Brain microvascular endothelial cell (primary cell): ENCODE results near the gene AMOTL2.

Experiments
- DNase-seq: peaks from one replicate; pipeline ENCODE4 v3.0.0-alpha.2; 2020
- H3K27ac ChIP-seq: fragments of 250-450 bp; sonication (Bioruptor Pico); 2 replicates; pipeline ENCODE4 v1.5.1; 2020; ENCODE audit warnings: mild to moderate bottlenecking, moderate library complexity
- H3K27me3 ChIP-seq: fragments of 250-450 bp; sonication (Bioruptor Pico); replicated peaks from 2 replicates; pipeline ENCODE4 v1.5.1; 2020; ENCODE audit warnings: mild to moderate bottlenecking
- H3K36me3 ChIP-seq: fragments of 250-450 bp; sonication (Bioruptor Pico); replicated peaks from 2 replicates; pipeline ENCODE4 v1.5.1; 2020; ENCODE audit warnings: mild to moderate bottlenecking
- H3K4me3 ChIP-seq: 2 replicates; pipeline ENCODE4 v1.5.1; 2011; ENCODE audit warnings: low read depth, mild to moderate bottlenecking, control low read depth, low read length, moderate library complexity
- in situ Hi-C: cut with HindIII; loops from 2 replicates; pipeline ENCODE4 v1.10.0; 2017; ENCODE audit warnings: low sequenced_read_pairs, low pct_ligation_motif_present
- TF ChIP-seq, protein P1 (sequence below): IDR thresholded peaks from 2 replicates; pipeline ENCODE4 v1.5.1; 2011; ENCODE audit warnings: low read depth, mild to moderate bottlenecking, moderate library complexity, low read length, control low read depth, inconsistent platforms; ENCODE audit errors: missing control alignments

The AMOTL2 gene

GRCh38 chr3:134378384-134378783 is 4.1 kb upstream of the AMOTL2 start:
- peaks cover 1% of the 10 kb centered on the region for H3K36me3 ChIP-seq
- no peak for DNase-seq
- no peaks in the 10 kb centered on the region for H3K27me3 ChIP-seq
- in situ Hi-C loops, result no loop called here
- TF ChIP-seq, protein P1, sequence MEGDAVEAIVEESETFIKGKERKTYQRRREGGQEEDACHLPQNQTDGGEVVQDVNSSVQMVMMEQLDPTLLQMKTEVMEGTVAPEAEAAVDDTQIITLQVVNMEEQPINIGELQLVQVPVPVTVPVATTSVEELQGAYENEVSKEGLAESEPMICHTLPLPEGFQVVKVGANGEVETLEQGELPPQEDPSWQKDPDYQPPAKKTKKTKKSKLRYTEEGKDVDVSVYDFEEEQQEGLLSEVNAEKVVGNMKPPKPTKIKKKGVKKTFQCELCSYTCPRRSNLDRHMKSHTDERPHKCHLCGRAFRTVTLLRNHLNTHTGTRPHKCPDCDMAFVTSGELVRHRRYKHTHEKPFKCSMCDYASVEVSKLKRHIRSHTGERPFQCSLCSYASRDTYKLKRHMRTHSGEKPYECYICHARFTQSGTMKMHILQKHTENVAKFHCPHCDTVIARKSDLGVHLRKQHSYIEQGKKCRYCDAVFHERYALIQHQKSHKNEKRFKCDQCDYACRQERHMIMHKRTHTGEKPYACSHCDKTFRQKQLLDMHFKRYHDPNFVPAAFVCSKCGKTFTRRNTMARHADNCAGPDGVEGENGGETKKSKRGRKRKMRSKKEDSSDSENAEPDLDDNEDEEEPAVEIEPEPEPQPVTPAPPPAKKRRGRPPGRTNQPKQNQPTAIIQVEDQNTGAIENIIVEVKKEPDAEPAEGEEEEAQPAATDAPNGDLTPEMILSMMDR, result peak; percentile 68
- H3K4me3 ChIP-seq, result no peak overlapping the region
- H3K27ac ChIP-seq, result no peak overlapping the region

DNA sequence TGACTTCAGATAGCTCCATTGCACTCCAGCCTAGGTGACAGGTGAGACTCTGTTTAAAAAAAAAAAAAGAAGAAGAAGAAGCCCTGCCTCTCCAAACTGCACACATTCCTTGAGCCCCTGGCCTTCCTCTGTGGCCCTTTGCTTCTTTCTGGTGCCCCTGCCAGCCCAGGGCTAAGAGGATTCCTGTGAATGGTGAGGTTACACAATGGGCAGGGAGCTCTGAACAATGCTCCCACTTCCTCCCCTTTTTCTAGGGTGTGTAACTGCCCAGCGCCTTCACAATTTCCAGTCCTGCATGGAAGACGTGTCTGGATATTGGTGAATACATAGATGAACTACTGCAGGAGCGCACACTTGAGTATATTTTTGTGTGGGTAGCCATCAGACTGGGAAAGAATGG is 3.6 kb upstream of the AMOTL2 start:
- in situ Hi-C loops, result no loop called here
- Histone ChIP-seq H3K27me3 (no peaks in the 10 kb centered on the region), H3K36me3 (peaks cover 3% of the 10 kb centered on the region), H3K4me3 (no peak overlapping the region), H3K27ac (no peak overlapping the region)
- TF ChIP-seq, protein P1, result no peak
- DNase-seq, result no peak

- Histone ChIP-seq H3K36me3 (peaks cover 7% of the 10 kb centered on the region), H3K4me3 (no peak overlapping the region), H3K27ac (no peak overlapping the region), H3K27me3 (no peaks in the 10 kb centered on the region)
- in situ Hi-C loops, result no loop called here
- no peak for DNase-seq
- TF ChIP-seq, protein P1, result no peak
These were observed 2.7 kb upstream of the AMOTL2 start for GRCh38 chr3:134376786-134377426.

DNA sequence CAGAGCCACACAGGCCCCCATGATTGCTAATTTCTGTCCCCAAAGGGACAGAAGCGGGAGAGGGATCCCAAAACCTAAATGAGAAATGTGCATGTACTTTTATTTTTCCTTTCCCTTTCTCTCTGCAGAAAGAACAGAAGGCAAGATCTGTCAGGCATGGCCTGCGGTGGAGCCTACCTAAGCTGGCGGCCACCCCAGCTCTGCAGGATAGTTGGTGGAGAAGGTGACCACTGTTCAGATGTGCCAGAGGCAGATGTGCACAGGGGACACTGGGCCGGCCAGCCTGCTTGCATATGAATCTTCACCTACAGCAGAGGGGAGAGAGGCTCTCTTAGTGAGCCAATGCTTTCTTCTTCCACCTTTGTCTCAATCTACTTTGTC is 2.1 kb upstream of the AMOTL2 start:
- no peak overlapping the region for H3K27ac ChIP-seq
- DNase-seq, result no peak
- H3K36me3 ChIP-seq, result peaks cover 10% of the 10 kb centered on the region
- TF ChIP-seq, protein P1, result no peak
- in situ Hi-C loops, result no loop called here
- no peak overlapping the region for H3K4me3 ChIP-seq
- H3K27me3 ChIP-seq, result no peaks in the 10 kb centered on the region

DNA sequence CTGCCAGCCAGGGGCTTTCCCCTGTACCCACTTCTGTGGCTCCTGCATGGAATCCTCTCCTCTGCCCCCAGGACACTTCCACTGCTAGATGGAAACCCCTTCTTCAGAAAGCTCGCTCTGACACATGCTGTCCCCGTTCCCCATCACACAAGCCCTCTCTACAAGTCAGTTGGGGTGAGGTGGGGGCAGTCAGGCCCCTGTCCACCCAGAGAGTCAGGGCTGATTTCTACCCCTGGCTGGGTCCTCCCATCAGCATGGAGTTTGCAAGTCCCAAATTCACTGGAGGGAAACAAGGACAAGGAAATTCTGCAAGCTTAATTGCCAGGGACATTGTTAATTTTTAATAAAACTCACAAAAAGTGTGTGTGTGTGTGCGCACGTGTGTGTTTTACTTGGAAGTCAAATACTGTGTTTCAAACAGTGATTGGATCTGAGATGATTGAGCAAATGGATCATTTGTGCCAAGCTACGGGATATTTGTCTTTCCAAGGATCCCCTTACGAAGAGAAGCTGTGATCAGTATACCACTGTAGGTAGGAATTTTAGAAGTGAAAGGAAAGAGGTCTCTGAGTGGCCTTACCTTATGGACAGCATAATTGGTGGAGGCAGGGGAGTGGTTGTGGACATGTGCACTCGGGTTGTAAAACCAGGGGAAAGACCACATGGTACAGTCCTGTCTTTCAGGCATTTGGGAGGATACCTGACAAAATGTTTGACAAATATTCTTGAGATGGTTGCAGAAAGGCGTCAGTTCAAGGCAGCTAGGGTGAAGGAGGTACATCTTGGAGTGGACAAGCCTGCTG is 1.5 kb upstream of the AMOTL2 start:
- H3K4me3 ChIP-seq, result no peak overlapping the region
- in situ Hi-C loops, result no loop called here
- no peak overlapping the region for H3K27ac ChIP-seq
- TF ChIP-seq, protein P1, result no peak
- H3K27me3 ChIP-seq, result no peaks in the 10 kb centered on the region
- no peak for DNase-seq
- H3K36me3 ChIP-seq, result peaks cover 16% of the 10 kb centered on the region
